HFFc6 (cell line): ENCODE data around the gene ABHD16A. TPM values are rescaled to one million over a fixed set of nuclear protein-coding genes. Genes with fewer than 3 reads are reported as not detected.

ENCODE experiments used
- DNase-seq: peaks from one replicate; pipeline ENCODE4 v3.0.0-alpha.2; 2018
- H3K27ac Mint-ChIP-seq: 2 replicates; pipeline ENCODE4 v1.8.0; 2020; ENCODE audit warnings: mild to moderate bottlenecking, mixed read lengths
- H3K27me3 Mint-ChIP-seq: 2 replicates; pipeline ENCODE4 v1.8.0; 2021; ENCODE audit warnings: mild to moderate bottlenecking, moderate library complexity, mixed read lengths; ENCODE audit not compliant: insufficient read depth
- H3K36me3 Mint-ChIP-seq: 2 replicates; pipeline ENCODE4 v1.8.0; 2021; ENCODE audit warnings: low read depth, mixed read lengths
- H3K4me1 Mint-ChIP-seq: 2 replicates; pipeline ENCODE4 v1.8.0; 2020; ENCODE audit warnings: low read depth, mixed read lengths
- H3K4me3 Mint-ChIP-seq: 2 replicates; pipeline ENCODE4 v1.8.0; 2020; ENCODE audit warnings: mild to moderate bottlenecking, moderate library complexity, mixed read lengths
- H3K9me3 Mint-ChIP-seq: 2 replicates; pipeline ENCODE4 v1.8.0; 2020; ENCODE audit warnings: mild to moderate bottlenecking, mixed read lengths
- total RNA-seq, 6 experiments: library from RNA; stranded (reverse); fragmentation: NEBNext Ultra II Directional; extraction: Animal tissue kit (Norgen Biotek cat#: 25700); gene quantifications; 2 replicates in 1 of 6; 3 replicates in 5 of 6; pipeline ENCODE4 v1.2.3, GENCODE V29; 2021
- TF ChIP-seq, protein P1 (sequence below): fragments of 200-600 bp; sonication (generic); IDR thresholded peaks from 2 replicates; pipeline ENCODE4 v1.5.0; 2021; ENCODE audit warnings: antibody characterized with exemption, mild to moderate bottlenecking

ABHD16A gene
- total RNA-seq, 6 experiments from 2014 or later, result 27.4 to 39.6 (median 32.0) TPM

DNA sequence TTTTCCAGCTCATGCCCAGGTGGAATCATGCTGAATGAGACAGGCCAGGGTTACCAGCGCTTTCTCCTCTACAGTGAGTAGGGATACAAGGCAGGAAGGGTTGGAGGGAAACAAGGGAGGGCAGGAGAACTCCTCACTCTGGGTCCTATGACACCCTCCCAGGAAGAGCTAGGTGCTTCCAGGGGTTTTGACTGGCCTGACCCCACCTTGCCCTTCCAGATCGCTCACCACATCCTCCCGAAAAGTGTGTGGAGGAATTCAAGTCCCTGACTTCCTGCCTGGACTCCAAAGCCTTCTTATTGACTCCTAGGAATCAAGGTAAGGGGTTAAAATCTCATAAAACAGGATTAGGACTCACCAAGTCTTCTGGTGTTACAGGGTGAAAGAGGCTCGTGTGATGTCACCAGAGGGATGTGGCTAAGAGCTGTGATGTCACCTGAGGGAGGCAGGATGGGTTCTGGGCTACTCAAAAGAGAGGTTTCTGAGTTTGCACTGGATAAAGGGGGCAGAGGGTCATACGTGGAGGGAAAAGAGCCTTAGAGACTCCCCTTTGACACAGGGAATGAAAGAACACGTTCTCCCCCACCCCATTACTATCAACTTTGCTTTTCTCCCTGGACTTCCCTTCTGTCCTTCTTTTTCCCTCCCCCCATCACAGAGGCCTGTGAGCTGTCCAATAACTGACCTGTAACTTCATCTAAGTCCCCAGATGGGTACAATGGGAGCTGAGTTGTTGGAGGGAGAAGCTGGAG is 45.5 kb downstream of the ABHD16A start:
- TF ChIP-seq, protein P1, sequence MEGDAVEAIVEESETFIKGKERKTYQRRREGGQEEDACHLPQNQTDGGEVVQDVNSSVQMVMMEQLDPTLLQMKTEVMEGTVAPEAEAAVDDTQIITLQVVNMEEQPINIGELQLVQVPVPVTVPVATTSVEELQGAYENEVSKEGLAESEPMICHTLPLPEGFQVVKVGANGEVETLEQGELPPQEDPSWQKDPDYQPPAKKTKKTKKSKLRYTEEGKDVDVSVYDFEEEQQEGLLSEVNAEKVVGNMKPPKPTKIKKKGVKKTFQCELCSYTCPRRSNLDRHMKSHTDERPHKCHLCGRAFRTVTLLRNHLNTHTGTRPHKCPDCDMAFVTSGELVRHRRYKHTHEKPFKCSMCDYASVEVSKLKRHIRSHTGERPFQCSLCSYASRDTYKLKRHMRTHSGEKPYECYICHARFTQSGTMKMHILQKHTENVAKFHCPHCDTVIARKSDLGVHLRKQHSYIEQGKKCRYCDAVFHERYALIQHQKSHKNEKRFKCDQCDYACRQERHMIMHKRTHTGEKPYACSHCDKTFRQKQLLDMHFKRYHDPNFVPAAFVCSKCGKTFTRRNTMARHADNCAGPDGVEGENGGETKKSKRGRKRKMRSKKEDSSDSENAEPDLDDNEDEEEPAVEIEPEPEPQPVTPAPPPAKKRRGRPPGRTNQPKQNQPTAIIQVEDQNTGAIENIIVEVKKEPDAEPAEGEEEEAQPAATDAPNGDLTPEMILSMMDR, result no peak
- Mint-ChIP-seq H3K36me3 (peaks cover 36% of the 10 kb centered on the region), H3K9me3 (no peaks in the 10 kb centered on the region), H3K4me3 (peak overlapping the region; percentile 96), H3K27ac (peak overlapping the region; percentile 47), H3K4me1 (peaks cover 52% of the 10 kb centered on the region), H3K27me3 (no peaks in the 10 kb centered on the region; the same call in none of the 2 replicates)
- no peak for DNase-seq

DNA sequence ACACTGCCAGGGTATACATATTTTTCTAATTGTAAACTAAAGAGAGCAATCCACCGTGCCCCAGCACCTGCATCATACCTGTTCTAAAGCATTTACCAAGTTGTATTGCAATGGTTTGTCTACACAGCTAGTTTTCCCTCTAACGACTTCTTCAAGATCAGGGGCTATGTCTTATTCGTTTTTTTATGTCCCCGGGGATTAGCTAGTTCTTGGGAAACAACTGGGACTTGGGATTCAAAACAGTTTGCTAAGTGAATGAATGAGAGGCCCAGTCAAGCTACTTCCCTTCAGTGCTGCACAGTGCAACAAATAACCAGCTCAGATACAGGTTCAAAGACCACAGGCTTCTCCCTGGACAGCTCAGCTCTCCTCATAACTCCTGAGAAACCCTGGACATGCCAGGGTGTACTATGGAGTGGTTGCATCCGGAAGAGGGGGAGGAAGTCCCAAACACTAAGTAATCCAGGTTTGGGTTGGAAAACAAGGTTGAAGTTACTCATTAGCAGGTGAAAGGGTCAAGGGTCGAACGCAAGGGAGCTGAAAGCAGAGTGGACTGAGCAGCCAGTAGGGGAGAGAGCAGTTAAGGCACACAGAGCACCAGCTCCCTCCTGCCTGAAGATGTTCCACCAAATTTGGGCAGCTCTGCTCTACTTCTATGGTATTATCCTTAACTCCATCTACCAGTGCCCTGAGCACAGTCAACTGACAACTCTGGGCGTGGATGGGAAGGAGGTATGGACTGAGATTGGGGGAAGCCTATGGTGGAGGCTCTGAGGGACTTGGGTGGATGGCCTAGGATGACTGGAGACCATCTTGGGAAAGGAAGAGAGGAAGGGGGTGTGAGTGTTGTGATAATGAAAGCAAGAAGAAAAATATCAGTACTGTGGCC is 47.5 kb downstream of the ABHD16A start, which contains the start of gene APOM:
Gene APOM (plus strand): TSS at position 546 of the 889 bp plus-strand sequence. CDS start 73 bp downstream, at position 619.
- no peak for DNase-seq
- peak within 1 kb of the TSS; percentile 28 for H3K27ac Mint-ChIP-seq

DNA sequence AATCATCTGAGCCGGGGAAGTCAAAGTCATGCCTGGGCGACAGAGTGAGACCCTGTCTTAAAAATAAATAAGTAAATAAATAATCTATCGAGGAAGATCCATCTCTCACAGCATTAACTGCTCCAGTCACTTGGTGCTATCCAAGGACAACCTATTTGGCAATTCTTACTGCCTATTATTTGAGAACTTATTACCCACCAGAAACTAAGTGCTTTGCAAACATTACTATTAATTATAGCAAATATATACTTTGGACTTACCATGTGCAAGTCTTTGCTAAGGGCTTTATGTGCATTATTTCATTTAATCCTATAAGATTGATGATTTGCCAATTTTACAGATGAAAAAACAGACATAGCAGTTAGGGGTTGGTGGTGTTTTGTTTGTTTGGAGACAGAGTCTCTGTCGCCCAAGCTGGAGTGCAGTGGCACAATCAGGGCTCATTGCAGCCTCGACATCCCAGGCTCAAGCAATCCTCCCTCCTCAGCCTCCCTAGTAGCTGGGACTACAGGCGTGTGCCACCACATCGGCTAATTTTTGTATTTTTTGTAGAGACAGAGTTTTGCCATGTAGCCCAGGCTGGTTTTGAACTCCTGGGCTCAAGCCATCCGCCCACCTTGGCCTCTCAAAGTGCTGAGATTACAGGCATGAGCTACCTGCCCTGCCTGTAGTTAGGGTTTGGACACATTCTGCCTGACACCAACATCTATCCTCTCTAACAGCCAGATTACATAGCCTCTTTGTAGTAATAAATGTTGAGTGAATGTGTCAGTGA is 48.4 kb downstream of the ABHD16A start:
- H3K4me3 Mint-ChIP-seq, result no peak overlapping the region
- peaks cover 32% of the 10 kb centered on the region for H3K36me3 Mint-ChIP-seq
- H3K4me1 Mint-ChIP-seq, result peaks cover 48% of the 10 kb centered on the region
- H3K27me3 Mint-ChIP-seq, result peaks cover 3% of the 10 kb centered on the region
- no peak overlapping the region for H3K27ac Mint-ChIP-seq
- DNase-seq, result no peak
- TF ChIP-seq, protein P1, result no peak
- no peaks in the 10 kb centered on the region for H3K9me3 Mint-ChIP-seq

More for the DNA sequence above, 47.5 kb downstream of the ABHD16A start, which contains the start of gene APOM:
- peaks cover 3% of the 10 kb centered on the region for H3K27me3 Mint-ChIP-seq
- H3K36me3 Mint-ChIP-seq, result peaks cover 37% of the 10 kb centered on the region
- TF ChIP-seq, protein P1, result no peak
- no peaks in the 10 kb centered on the region for H3K9me3 Mint-ChIP-seq
- H3K4me3 Mint-ChIP-seq, result no peak within 1 kb of the TSS
- peaks cover 51% of the 10 kb centered on the region for H3K4me1 Mint-ChIP-seq

DNA sequence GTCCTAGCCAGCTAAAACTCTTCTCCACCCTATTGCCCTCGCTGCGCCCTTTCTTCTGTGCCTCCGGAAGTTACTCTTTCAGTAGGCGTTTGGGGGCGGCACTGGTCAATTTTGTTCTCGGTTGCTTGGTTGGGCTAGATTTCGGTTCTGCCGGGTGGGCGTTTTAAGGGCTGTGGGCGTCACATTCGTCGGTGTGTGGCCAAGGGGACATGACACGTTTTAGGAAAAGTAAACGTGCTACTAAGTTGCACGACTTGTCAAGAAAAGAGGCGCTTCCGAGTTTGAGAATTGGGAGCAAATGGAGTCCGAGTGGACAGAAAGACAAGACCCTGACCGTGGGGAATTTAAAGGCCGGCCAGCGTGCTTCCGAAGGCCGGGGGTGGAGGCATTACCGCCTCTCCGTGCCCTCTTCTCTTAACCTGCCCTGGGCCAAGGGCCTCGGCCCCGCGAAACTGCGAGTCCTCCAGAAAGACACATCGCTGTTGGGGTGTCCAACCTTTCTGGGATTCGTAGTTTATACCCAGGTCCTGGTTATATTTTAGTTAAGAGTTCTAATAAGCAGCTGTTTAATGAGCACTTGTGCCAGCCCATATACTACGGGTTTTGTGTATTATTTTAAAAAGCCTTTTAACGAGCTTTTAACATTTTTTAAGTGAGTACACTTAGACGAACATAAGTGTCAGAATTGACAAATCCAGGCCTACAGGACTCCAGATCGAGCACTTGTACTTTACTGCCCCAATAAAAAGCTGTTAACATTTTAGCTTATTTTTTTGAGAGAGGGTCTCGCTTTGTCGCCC is 50.0 kb downstream of the ABHD16A start:
- peak; percentile 84 for DNase-seq
- H3K27me3 Mint-ChIP-seq, result peaks cover 3% of the 10 kb centered on the region
- TF ChIP-seq, protein P1, result no peak; the same call in 1 of the 2 replicates
- peaks cover 28% of the 10 kb centered on the region for H3K36me3 Mint-ChIP-seq
- H3K4me3 Mint-ChIP-seq, result peak overlapping the region; percentile 94
- H3K4me1 Mint-ChIP-seq, result peaks cover 37% of the 10 kb centered on the region
- H3K9me3 Mint-ChIP-seq, result no peaks in the 10 kb centered on the region
- peak overlapping the region; percentile 100 for H3K27ac Mint-ChIP-seq
